Smooth muscle cell (in vitro differentiated cells): Measurements from ENCODE around the gene CCDC32. TPM values are rescaled to one million over a fixed set of nuclear protein-coding genes. Genes with fewer than 3 reads are reported as not detected.
A peak's percentile ranks its signal among the peaks of the same experiment; 100 is the strongest.

Experiments
- DNase-seq: peaks from one replicate; lab custom pipeline; 2025; ENCODE audit not compliant: unreplicated experiment; lab: John Stamatoyannopoulos, UW
- H2AFZ ChIP-seq: fragments of 200-600 bp; sonication (generic); 2 replicates; pipeline ENCODE4 v1.6.0; 2016; ENCODE audit warnings: antibody characterized with exemption, low read depth, mild to moderate bottlenecking
- H3F3A ChIP-seq: fragments of 200-600 bp; sonication (generic); 2 replicates; pipeline ENCODE4 v1.6.0; 2017; ENCODE audit warnings: antibody characterized with exemption, low read depth
- H3K27ac ChIP-seq: fragments of 200-600 bp; sonication (generic); 2 replicates; pipeline ENCODE4 v1.5.1; 2016; ENCODE audit warnings: low read depth, mild to moderate bottlenecking
- H3K27me3 ChIP-seq: fragments of 200-600 bp; sonication (generic); 2 replicates; pipeline ENCODE4 v1.6.1; 2016; ENCODE audit warnings: low read depth, mild to moderate bottlenecking
- H3K36me3 ChIP-seq: fragments of 200-600 bp; sonication (generic); 2 replicates; pipeline ENCODE4 v1.5.1; 2016; ENCODE audit warnings: low read depth
- H3K4me1 ChIP-seq: fragments of 200-600 bp; sonication (generic); 2 replicates; pipeline ENCODE4 v1.5.1; 2016; ENCODE audit warnings: low read depth
- H3K4me2 ChIP-seq: fragments of 200-600 bp; sonication (generic); 2 replicates; pipeline ENCODE4 v1.6.0; 2016; ENCODE audit warnings: mild to moderate bottlenecking
- H3K4me3 ChIP-seq: fragments of 200-600 bp; sonication (generic); 2 replicates; pipeline ENCODE4 v1.5.1; 2016; ENCODE audit warnings: mild to moderate bottlenecking
- H3K79me2 ChIP-seq: fragments of 200-600 bp; sonication (generic); 2 replicates; pipeline ENCODE4 v1.6.0; 2016; ENCODE audit warnings: low read depth, mild to moderate bottlenecking
- H3K9ac ChIP-seq: fragments of 200-600 bp; sonication (generic); 2 replicates; pipeline ENCODE4 v1.6.0; 2016; ENCODE audit warnings: low read depth
- H3K9me3 ChIP-seq: fragments of 200-600 bp; sonication (generic); replicated peaks from 2 replicates; pipeline ENCODE4 v1.5.1; 2016; ENCODE audit warnings: low read depth
- H4K20me1 ChIP-seq: fragments of 200-600 bp; sonication (generic); 2 replicates; pipeline ENCODE4 v1.6.0; 2016; ENCODE audit warnings: low read depth
- WGBS: methylation state at CpG from one replicate; pipeline ENCODE4 v1.1.7; 2016; ENCODE audit warnings: low lambda C conversion rate; 5-methylcytosine and 5-hydroxymethylcytosine counted together
- polyA plus RNA-seq: library from polyadenylated mRNA; unstranded; fragments of >200 nt; fragmentation: Nextera tagmentation; extraction: Ambion mirVana; gene quantifications from 2 replicates; pipeline ENCODE4 v1.2.1, GENCODE V29; 2016
- small RNA-seq: library from RNA; depleted of rRNA; stranded (forward); fragments of <200 nt; gene quantifications from one replicate; pipeline ENCODE3, GENCODE V24; 2014
- total RNA-seq: library from RNA; depleted of rRNA; stranded (reverse); fragments of >200 nt; gene quantifications from 2 replicates; pipeline ENCODE4 v1.2.3, GENCODE V29; 2014
- TF ChIP-seq, protein P1 (sequence below): fragments of 200-600 bp; sonication (generic); IDR thresholded peaks from 2 replicates; pipeline ENCODE4 v1.5.1; 2017; ENCODE audit warnings: borderline replicate concordance, mild to moderate bottlenecking, antibody characterized with exemption; ENCODE audit not compliant: insufficient read depth, poor library complexity, severe bottlenecking

CCDC32 gene
- total and polyA plus RNA-seq, 2 experiments from 2014 or later = 16.2 to 20.6 TPM

GRCh38 chr15:40506964-40507571, 57.8 kb downstream of the CCDC32 start:
- no peaks in the 10 kb centered on the region for H3K4me1 ChIP-seq
- peaks cover 5% of the 10 kb centered on the region for H3F3A ChIP-seq
- TF ChIP-seq, protein P1, sequence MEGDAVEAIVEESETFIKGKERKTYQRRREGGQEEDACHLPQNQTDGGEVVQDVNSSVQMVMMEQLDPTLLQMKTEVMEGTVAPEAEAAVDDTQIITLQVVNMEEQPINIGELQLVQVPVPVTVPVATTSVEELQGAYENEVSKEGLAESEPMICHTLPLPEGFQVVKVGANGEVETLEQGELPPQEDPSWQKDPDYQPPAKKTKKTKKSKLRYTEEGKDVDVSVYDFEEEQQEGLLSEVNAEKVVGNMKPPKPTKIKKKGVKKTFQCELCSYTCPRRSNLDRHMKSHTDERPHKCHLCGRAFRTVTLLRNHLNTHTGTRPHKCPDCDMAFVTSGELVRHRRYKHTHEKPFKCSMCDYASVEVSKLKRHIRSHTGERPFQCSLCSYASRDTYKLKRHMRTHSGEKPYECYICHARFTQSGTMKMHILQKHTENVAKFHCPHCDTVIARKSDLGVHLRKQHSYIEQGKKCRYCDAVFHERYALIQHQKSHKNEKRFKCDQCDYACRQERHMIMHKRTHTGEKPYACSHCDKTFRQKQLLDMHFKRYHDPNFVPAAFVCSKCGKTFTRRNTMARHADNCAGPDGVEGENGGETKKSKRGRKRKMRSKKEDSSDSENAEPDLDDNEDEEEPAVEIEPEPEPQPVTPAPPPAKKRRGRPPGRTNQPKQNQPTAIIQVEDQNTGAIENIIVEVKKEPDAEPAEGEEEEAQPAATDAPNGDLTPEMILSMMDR = peak; percentile 54
- no peak overlapping the region for H3K9ac ChIP-seq
- peaks cover 8% of the 10 kb centered on the region for H3K27me3 ChIP-seq
- peak overlapping the region; percentile 65 for H3K4me2 ChIP-seq
- WGBS = 5% methylated on average over 29 of the region's 30 CpGs
- H3K36me3 ChIP-seq = no peaks in the 10 kb centered on the region
- H2AFZ ChIP-seq = peak overlapping the region; percentile 64
- H4K20me1 ChIP-seq = no peaks in the 10 kb centered on the region
- no peaks in the 10 kb centered on the region for H3K79me2 ChIP-seq
- H3K4me3 ChIP-seq = peak overlapping the region; percentile 27
- no peaks in the 10 kb centered on the region for H3K9me3 ChIP-seq
- H3K27ac ChIP-seq = no peak overlapping the region
- DNase-seq = peak; percentile 44

Small RNA genes within 50 kb of the gene (small RNA-seq; reads per million reads assigned to genes)
- not detected for gene RF00017
- gene RNU6-516P = not detected

Other genes starting within 250 kb of the CCDC32 start
- 28.1 and 30.4 TPM in 2 replicates for gene INAFM2, start 241.3 kb downstream of the CCDC32 start, total RNA-seq
- gene INAFM2, start 241.3 kb downstream of the CCDC32 start, polyA plus RNA-seq = 23.9 and 48.6 TPM in 2 replicates
- gene CCDC9B, start 224.1 kb downstream of the CCDC32 start, total RNA-seq = 2.2 and 3.8 TPM in 2 replicates
- 0.97 and 4.7 TPM in 2 replicates for gene CCDC9B, start 224.1 kb downstream of the CCDC32 start, polyA plus RNA-seq
- not detected in 2 replicates for gene PHGR1, start 214.0 kb downstream of the CCDC32 start, total RNA-seq
- 0.48 TPM in 1 of 2 replicates, not detected in the other for gene PHGR1, start 214.0 kb downstream of the CCDC32 start, polyA plus RNA-seq
- gene DISP2, start 206.8 kb downstream of the CCDC32 start, total RNA-seq = 0.04 and 0.58 TPM in 2 replicates
- 0.46 and 0.90 TPM in 2 replicates for gene DISP2, start 206.8 kb downstream of the CCDC32 start, polyA plus RNA-seq
- gene KNSTRN, start 182.3 kb downstream of the CCDC32 start, total RNA-seq = 24.1 and 27.0 TPM in 2 replicates
- 15.4 and 17.3 TPM in 2 replicates for gene KNSTRN, start 182.3 kb downstream of the CCDC32 start, polyA plus RNA-seq
- gene IVD, start 159.2 kb downstream of the CCDC32 start, total RNA-seq = 17.4 and 20.3 TPM in 2 replicates
- 37.8 and 38.3 TPM in 2 replicates for gene IVD, start 159.2 kb downstream of the CCDC32 start, polyA plus RNA-seq
- gene BAHD1, start 124.1 kb downstream of the CCDC32 start, total RNA-seq = 7.9 and 8.4 TPM in 2 replicates
- 11.1 and 13.4 TPM in 2 replicates for gene BAHD1, start 124.1 kb downstream of the CCDC32 start, polyA plus RNA-seq
- 19.1 and 20.5 TPM in 2 replicates for gene CHST14, start 94.1 kb downstream of the CCDC32 start, total RNA-seq
- gene CHST14, start 94.1 kb downstream of the CCDC32 start, polyA plus RNA-seq = 23.7 and 24.6 TPM in 2 replicates
- 6.8 and 7.3 TPM in 2 replicates for gene RPUSD2, start 4.3 kb upstream of the CCDC32 start, total RNA-seq
- gene RPUSD2, start 4.3 kb upstream of the CCDC32 start, polyA plus RNA-seq = 13.3 and 17.6 TPM in 2 replicates
- 7.2 and 10.8 TPM in 2 replicates for gene KNL1, start 29.2 kb upstream of the CCDC32 start, total RNA-seq
- gene KNL1, start 29.2 kb upstream of the CCDC32 start, polyA plus RNA-seq = 1.5 and 3.1 TPM in 2 replicates
- gene RAD51, start 130.1 kb upstream of the CCDC32 start, total RNA-seq = 9.2 and 9.7 TPM in 2 replicates
- 10.7 and 15.2 TPM in 2 replicates for gene RAD51, start 130.1 kb upstream of the CCDC32 start, polyA plus RNA-seq
- 11.0 and 12.8 TPM in 2 replicates for gene RMDN3, start 190.2 kb upstream of the CCDC32 start, total RNA-seq
- 20.0 and 25.1 TPM in 2 replicates for gene RMDN3, start 190.2 kb upstream of the CCDC32 start, polyA plus RNA-seq
- gene GCHFR, start 199.0 kb upstream of the CCDC32 start, total RNA-seq = 9.1 and 12.4 TPM in 2 replicates
- gene GCHFR, start 199.0 kb upstream of the CCDC32 start, polyA plus RNA-seq = 8.9 and 19.0 TPM in 2 replicates
- gene C15orf62, start 204.9 kb upstream of the CCDC32 start, total RNA-seq = 0.09 and 0.63 TPM in 2 replicates
- gene C15orf62, start 204.9 kb upstream of the CCDC32 start, polyA plus RNA-seq = 0.35 and 0.74 TPM in 2 replicates
- gene ZFYVE19, start 242.0 kb upstream of the CCDC32 start, total RNA-seq = 16.5 and 18.1 TPM in 2 replicates
- 30.1 and 31.9 TPM in 2 replicates for gene ZFYVE19, start 242.0 kb upstream of the CCDC32 start, polyA plus RNA-seq
- gene DNAJC17, start 242.4 kb upstream of the CCDC32 start, total RNA-seq = 23.7 and 25.0 TPM in 2 replicates
- gene DNAJC17, start 242.4 kb upstream of the CCDC32 start, polyA plus RNA-seq = 33.6 and 35.3 TPM in 2 replicates